ENCODE measurements around the gene ORM1. TPM values are rescaled to one million over a fixed set of nuclear protein-coding genes. Genes with fewer than 3 reads are reported as not detected.

The ORM1 gene
- total RNA-seq, 1 donor from 2014 or later: 5.2 TPM

DNA sequence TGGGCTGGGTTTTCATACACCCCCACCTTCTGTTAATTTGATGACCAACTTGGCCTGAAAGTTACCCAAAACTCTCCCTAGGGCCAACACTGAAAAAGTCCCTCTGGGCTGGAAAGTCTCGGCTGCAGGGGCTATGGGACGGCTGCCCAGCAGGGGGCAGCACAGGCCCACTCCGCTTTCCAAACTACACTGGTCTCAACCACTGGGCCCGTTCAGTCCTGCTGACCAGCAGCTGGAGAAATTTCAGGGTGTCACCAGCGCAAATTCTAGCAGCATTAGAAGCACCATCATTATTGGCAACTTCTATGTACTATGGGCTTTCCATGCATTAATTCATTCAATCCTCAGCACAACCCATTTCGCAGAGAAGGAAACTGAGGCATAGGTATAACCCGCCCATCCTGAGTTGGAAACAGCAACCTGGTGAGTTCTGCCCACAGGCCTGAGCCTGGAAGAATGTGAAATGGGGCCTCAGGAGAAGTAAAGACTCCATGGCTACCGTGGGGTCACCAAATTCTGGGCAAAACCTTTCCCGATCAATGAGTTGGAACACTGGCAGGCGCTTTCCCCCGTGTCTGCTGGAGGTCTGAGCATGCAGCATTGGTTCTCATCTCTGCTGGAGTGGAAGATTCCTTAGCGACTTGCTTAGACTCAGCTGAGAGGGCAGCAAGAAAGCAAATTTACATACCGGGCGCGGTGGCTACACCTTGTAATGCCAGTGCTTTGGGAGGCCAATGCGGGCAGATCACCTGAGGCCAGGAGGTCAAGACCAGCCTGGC is 16.4 kb downstream of the ORM1 start:
- no peaks in the 10 kb centered on the region for H3K9me3 ChIP-seq
- TF ChIP-seq, protein P1, sequence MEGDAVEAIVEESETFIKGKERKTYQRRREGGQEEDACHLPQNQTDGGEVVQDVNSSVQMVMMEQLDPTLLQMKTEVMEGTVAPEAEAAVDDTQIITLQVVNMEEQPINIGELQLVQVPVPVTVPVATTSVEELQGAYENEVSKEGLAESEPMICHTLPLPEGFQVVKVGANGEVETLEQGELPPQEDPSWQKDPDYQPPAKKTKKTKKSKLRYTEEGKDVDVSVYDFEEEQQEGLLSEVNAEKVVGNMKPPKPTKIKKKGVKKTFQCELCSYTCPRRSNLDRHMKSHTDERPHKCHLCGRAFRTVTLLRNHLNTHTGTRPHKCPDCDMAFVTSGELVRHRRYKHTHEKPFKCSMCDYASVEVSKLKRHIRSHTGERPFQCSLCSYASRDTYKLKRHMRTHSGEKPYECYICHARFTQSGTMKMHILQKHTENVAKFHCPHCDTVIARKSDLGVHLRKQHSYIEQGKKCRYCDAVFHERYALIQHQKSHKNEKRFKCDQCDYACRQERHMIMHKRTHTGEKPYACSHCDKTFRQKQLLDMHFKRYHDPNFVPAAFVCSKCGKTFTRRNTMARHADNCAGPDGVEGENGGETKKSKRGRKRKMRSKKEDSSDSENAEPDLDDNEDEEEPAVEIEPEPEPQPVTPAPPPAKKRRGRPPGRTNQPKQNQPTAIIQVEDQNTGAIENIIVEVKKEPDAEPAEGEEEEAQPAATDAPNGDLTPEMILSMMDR (IDR thresholded peaks at IDR 0.05): peak; percentile 81
- no peaks in the 10 kb centered on the region for H3K27me3 ChIP-seq
- intact Hi-C loops (cut with DNase I): no loop called here
- H3K4me1 ChIP-seq: no peaks in the 10 kb centered on the region
- H3K27ac ChIP-seq: no peak overlapping the region
- ATAC-seq (peak; percentile 75), DNase-seq (peak; percentile 79)
- H3K36me3 ChIP-seq: peaks cover 88% of the 10 kb centered on the region
- H3K4me3 ChIP-seq: no peak overlapping the region

DNA sequence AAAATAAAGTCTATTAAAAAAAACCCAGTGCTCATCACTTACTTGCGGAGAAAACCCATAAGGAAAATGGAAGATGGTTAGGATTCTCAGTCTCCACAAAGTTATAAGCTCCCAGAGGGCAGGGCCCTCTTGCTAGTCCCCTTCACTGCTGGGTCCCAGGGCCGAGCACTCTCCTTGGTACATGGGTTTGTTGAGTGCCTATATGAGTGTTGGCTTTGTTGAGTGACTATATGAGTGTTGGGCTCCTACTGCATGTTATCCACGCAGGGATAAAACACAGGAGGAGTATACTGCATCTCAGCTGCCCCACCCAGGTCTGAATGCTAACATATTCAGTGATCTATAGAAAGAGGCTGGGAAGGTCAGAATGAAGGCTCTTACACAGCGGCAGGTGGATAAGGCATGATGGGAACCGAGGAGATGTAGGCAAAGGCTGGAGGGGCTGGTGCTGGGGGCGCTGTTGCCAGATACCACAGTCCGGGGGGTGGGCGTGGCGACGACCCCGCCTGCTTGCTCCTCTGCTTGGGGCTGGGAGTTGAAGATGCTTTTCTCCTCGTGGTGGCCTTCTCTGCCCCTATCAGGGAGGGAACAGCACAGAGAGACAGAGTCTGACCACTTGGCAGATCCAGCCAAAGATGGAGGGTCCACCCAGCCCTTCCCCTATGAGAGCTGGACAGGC is 18.4 kb downstream of the ORM1 start:
- no peaks in the 10 kb centered on the region for H3K27me3 ChIP-seq
- peaks cover 97% of the 10 kb centered on the region for H3K36me3 ChIP-seq
- no peak for ATAC-seq
- intact Hi-C loops (cut with DNase I): no loop called here
- TF ChIP-seq, protein P1 (IDR thresholded peaks at IDR 0.05): no peak
- no peak for DNase-seq
- no peak overlapping the region for H3K27ac ChIP-seq
- no peaks in the 10 kb centered on the region for H3K4me1 ChIP-seq
- no peaks in the 10 kb centered on the region for H3K9me3 ChIP-seq
- no peak overlapping the region for H3K4me3 ChIP-seq

DNA sequence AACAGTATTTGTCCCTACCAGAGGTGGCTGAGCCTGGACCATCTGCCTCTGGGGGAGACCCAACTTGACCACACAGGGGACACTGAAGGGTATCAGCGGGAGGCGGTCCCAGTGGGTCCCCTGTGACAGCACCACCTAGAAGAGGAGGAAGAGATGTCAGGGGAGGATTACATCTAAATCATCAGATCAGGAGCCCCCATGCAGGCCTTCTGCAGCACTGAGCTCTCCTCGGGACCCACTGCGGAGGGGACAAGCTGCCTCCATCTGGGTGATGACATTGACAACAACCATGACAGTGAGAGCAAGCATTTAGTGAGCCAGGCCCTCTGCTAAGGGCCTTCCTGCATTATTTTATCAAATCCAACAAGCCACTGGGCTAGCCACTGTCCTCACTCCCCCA is 19.1 kb downstream of the ORM1 start:
- intact Hi-C loops (cut with DNase I): no loop called here
- Histone ChIP-seq H3K36me3 (peaks cover 97% of the 10 kb centered on the region), H3K27me3 (no peaks in the 10 kb centered on the region), H3K4me3 (no peak overlapping the region), H3K4me1 (no peaks in the 10 kb centered on the region), H3K9me3 (no peaks in the 10 kb centered on the region), H3K27ac (no peak overlapping the region)
- DNase-seq: no peak
- ATAC-seq: no peak
- TF ChIP-seq, protein P1 (IDR thresholded peaks at IDR 0.05): no peak

DNA sequence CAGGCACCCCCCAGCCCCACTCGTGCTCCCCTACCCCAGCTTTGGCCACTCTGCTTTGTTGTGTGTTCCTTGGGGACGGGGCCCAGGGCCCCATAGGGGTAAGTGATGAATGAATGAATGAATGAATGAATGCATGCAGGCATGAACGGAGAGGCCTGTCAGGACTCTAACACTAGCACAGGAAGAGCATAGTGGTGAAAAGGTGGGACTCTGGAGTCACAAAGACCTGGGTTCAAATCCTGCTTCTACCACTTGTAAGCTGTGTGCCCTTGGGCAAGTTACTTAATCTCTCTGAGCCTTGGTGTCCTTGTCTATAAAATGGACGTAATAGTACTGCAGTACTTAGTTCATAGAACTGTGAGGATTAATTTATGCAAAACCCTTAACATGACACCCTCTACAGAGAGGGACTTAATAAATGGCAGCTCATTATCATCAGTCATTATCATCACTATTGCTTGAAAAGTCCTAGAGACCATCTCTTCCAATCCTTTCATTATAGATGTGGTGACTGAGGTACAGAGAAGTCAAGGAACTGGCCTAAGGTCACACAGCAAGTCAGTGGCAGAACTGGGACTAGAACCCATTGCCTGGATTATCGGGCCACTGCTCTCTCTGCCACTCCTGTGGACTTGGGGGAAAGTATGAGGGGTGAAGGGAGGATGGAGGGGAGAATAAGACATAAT is 20.0 kb downstream of the ORM1 start:
- H3K27me3 ChIP-seq: no peaks in the 10 kb centered on the region
- no peak overlapping the region for H3K27ac ChIP-seq
- DNase-seq (peak; percentile 15), ATAC-seq (no peak)
- intact Hi-C loops (cut with DNase I): no loop called here
- peaks cover 97% of the 10 kb centered on the region for H3K36me3 ChIP-seq
- H3K9me3 ChIP-seq: no peaks in the 10 kb centered on the region
- no peak overlapping the region for H3K4me3 ChIP-seq
- H3K4me1 ChIP-seq: no peaks in the 10 kb centered on the region
- TF ChIP-seq, protein P1 (IDR thresholded peaks at IDR 0.05): no peak

DNA sequence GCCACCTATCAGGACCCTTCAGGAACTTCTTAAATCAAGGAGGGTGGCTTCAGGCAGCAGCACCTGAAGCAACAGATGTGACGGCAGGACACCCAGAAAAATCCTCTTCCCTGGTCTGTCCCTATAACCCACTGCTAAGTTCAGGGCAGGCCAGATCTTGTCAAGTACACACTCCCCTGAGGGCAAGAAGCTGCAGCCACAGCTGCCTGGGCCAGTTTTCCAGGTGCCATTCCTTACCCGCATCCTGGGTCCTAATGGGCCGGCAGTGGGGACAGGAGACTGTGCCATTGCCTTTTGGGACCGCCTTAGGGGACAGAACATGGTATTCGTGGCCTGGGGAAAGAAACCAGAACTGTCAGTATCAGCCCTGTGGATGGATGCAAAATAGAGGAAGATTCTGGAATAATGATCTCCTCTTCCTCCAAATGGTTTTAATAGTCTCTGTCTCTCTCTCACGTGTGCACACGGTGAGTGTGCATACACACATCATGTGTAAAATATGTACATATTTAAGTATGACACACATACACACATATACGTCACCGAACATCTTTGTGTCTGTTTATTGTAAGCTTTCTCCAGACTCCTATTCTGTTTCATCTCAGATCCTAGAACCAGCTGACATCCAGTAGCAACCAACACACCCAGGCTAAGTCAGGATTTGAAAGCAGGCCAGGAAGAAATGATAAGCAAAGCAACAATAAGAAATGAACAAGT is 20.7 kb downstream of the ORM1 start:
- no peak for ATAC-seq

More for the DNA sequence above, 20.7 kb downstream of the ORM1 start:
- Histone ChIP-seq H3K4me3 (no peak overlapping the region), H3K27ac (no peak overlapping the region), H3K4me1 (peaks cover 4% of the 10 kb centered on the region), H3K27me3 (no peaks in the 10 kb centered on the region), H3K36me3 (peaks cover 96% of the 10 kb centered on the region), H3K9me3 (no peaks in the 10 kb centered on the region)
- intact Hi-C loops (cut with DNase I): no loop called here
- TF ChIP-seq, protein P1 (IDR thresholded peaks at IDR 0.05): no peak
- no peak for DNase-seq

Data from upper lobe of right lung (tissue), 1 donor.